GM18499 (cell line): Measurements from ENCODE around the gene TAL1.

Experiments used
- ATAC-seq: cut with Tn5 transposase; IDR thresholded peaks from one replicate; pipeline ENCODE4 v1.9.1; 2021; ENCODE audit warnings: moderate number of reproducible peaks; ENCODE audit not compliant: insufficient read depth, unreplicated experiment

Gene TAL1

GRCh38 chr1:47229886-47230691 lies 1.9 kb downstream of the TAL1 start:
- ATAC-seq = no peak

- ATAC-seq = no peak
Measured at GRCh38 chr1:47229031-47229885, 2.8 kb downstream of the TAL1 start.

GRCh38 chr1:47228644-47229030 lies 3.4 kb downstream of the TAL1 start:
- no peak for ATAC-seq

GRCh38 chr1:47227341-47228232 lies 4.4 kb downstream of the TAL1 start:
- ATAC-seq = no peak

GRCh38 chr1:47226839-47227215 lies 5.2 kb downstream of the TAL1 start:
- ATAC-seq = no peak

- no peak for ATAC-seq
Measured at GRCh38 chr1:47226121-47226838, 5.7 kb downstream of the TAL1 start.

- no peak for ATAC-seq
Measured at GRCh38 chr1:47225430-47226100, 6.5 kb downstream of the TAL1 start.

GRCh38 chr1:47224676-47225399 lies 7.2 kb downstream of the TAL1 start:
- ATAC-seq = no peak

- ATAC-seq = no peak
Measured at GRCh38 chr1:47223921-47224675, 7.9 kb downstream of the TAL1 start.

GRCh38 chr1:47223174-47223920 lies 8.7 kb downstream of the TAL1 start:
- no peak for ATAC-seq

GRCh38 chr1:47222476-47222875 lies 9.5 kb downstream of the TAL1 start:
- no peak for ATAC-seq

- ATAC-seq = no peak
Measured at GRCh38 chr1:47219590-47220220, 12.3 kb downstream of the TAL1 start.

- ATAC-seq = no peak
Measured at GRCh38 chr1:47219001-47219400, 13.0 kb downstream of the TAL1 start.

GRCh38 chr1:47216278-47217059 lies 15.6 kb downstream of the TAL1 start:
- ATAC-seq = no peak

GRCh38 chr1:47215713-47216112 lies 16.3 kb downstream of the TAL1 start:
- no peak for ATAC-seq

GRCh38 chr1:47214549-47214948 lies 17.5 kb downstream of the TAL1 start:
- ATAC-seq = no peak
